ENCODE measurements around the gene PHKB. TPM values are rescaled to one million over a fixed set of nuclear protein-coding genes. Genes with fewer than 3 reads are reported as not detected.
A peak's percentile ranks its signal among the peaks of the same experiment; 100 is the strongest.
"Not testable (repeated sequence)": the region's sequence is repeated elsewhere in the genome, so short reads cannot be mapped to it uniquely, and the experiment has no call there.

PHKB gene
- 73.3 TPM for polyA plus RNA-seq
- long read RNA-seq, donor 1, full-length matches to known transcripts = 1 of 7 reads
- long read RNA-seq, donor 1, partial matches to known transcripts = 6 of 7 reads
- long read RNA-seq, donor 1, other reads (novel, unspliced or antisense) = 0 of 7 reads
- long read RNA-seq, donor 2, partial matches to known transcripts = 0 of 3 reads
- long read RNA-seq, donor 2, other reads (novel, unspliced or antisense) = 0 of 3 reads
- long read RNA-seq, donor 3 = 0 reads
- long read RNA-seq, donor 4, partial matches to known transcripts = 5 of 5 reads
- long read RNA-seq, donor 4, other reads (novel, unspliced or antisense) = 0 of 5 reads
- long read RNA-seq, donor 5 = 0 reads
- long read RNA-seq, donor 6, partial matches to known transcripts = 22 of 22 reads
- long read RNA-seq, donor 6, other reads (novel, unspliced or antisense) = 0 of 22 reads
- long read RNA-seq, donor 7, partial matches to known transcripts = 0 of 1 reads
- long read RNA-seq, donor 7, other reads (novel, unspliced or antisense) = 0 of 1 reads
- long read RNA-seq, donor 8, partial matches to known transcripts = 5 of 9 reads
- long read RNA-seq, donor 8, other reads (novel, unspliced or antisense) = 0 of 9 reads
- long read RNA-seq, donor 9 = 0 reads
- long read RNA-seq, donor 10, partial matches to known transcripts = 36 of 37 reads
- long read RNA-seq, donor 10, other reads (novel, unspliced or antisense) = 0 of 37 reads
- long read RNA-seq, donor 11 = 0 reads

DNA sequence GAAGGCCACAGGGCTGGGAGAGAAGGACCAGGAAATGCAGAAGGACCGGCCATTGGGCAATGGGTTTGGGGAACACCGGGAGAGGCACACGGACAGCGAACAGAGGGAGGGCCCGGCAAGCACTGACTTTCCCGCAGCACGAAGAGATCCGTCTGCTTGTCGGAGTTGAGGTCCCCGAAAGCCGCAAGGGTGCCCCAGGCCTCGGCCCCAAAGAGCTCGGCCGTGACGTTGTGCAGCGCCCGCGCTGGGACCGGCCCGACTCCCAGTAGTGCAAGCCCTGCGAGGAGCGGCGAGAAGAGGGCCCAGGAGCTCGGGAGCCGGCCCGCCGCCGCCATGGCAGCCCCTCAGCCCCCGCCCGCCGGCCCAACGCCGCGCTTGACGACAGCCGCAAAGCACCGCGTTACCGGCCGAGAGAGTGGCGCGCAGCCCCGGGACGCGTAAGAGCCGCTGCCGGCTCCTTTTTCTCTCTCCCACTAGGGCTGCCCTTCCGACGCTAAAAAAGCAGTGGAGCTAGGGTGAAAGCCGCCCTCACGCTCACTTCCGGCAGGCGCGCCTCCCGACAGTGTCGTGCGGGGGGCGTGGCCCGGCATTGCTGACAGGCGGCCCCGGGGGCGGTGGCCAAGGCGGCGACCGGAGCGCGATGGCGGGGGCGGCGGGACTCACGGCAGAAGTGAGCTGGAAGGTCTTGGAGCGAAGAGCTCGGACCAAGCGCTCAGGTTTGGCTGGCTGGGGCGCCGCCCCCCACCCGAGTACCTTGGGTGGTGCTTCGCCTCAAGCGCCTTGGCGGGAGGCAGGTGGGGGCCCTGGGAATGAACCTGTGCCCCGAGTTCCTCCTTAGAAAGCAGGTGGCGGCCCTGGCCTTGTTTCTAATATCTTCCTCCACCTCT lies at the start of gene PHKB, which contains the start of gene ITFG1:
TSS of gene PHKB (plus strand) at position 621 of the 887 bp plus-strand sequence. CDS start at position 641, 20 bp downstream.
TSS of gene ITFG1 (minus strand) at position 353 of the 887 bp plus-strand sequence. CDS start at position 335, 18 bp downstream.
- peak within 1 kb of the TSS; percentile 97 for H3K27ac ChIP-seq (ENCODE audit: low read length)
- H3K27me3 ChIP-seq (ENCODE audit: control insufficient read depth, insufficient read depth, low read length) = no peaks in the 10 kb centered on the region
- H3K4me1 ChIP-seq (ENCODE audit: control insufficient read depth, insufficient read depth, low read length) = peaks cover 3% of the 10 kb centered on the region
- WGBS (ENCODE audit: insufficient coverage, low lambda C conversion rate) = 17% methylated on average over 1 of the region's 82 CpGs
- H3K36me3 ChIP-seq (ENCODE audit: control insufficient read depth, insufficient read depth, low read length) = peaks cover 17% of the 10 kb centered on the region
- H3K4me3 ChIP-seq (ENCODE audit: low read length) = peak within 1 kb of the TSS; percentile 62
- DNase-seq = peak; percentile 89 to 94
- no peaks in the 10 kb centered on the region for H3K9me3 ChIP-seq (ENCODE audit: control insufficient read depth, low read depth, low read length)

DNA sequence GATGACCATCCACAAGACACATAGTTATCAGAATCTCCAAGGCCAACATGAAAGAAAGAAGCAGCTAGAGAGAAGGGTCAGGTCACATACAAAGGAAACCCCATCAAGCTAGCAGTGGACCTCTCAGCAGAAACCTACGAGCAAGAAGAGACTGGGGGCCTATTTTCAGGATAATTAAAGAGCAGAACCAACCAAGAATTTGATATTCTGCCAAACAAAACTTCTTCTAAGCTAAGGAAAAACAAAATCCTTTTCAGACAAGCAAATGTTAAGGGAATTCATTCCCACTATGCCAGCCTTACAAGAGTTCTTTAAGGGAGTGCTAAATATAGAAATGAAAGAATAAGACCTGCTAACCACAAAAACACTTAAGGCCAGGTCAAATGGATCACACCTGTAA lies 48.1 kb upstream of the PHKB start:
- WGBS (ENCODE audit: insufficient coverage, low lambda C conversion rate) = no CpG with 5 or more reads among the region's 1 CpG
- Histone ChIP-seq H3K36me3 (ENCODE audit: control insufficient read depth, insufficient read depth, low read length) (peaks cover 7% of the 10 kb centered on the region), H3K9me3 (ENCODE audit: control insufficient read depth, low read depth, low read length) (no peaks in the 10 kb centered on the region), H3K4me3 (ENCODE audit: low read length) (no peak overlapping the region), H3K4me1 (ENCODE audit: control insufficient read depth, insufficient read depth, low read length) (no peaks in the 10 kb centered on the region), H3K27ac (ENCODE audit: low read length) (no peak overlapping the region), H3K27me3 (ENCODE audit: control insufficient read depth, insufficient read depth, low read length) (no peaks in the 10 kb centered on the region)
- no peak for DNase-seq

DNA sequence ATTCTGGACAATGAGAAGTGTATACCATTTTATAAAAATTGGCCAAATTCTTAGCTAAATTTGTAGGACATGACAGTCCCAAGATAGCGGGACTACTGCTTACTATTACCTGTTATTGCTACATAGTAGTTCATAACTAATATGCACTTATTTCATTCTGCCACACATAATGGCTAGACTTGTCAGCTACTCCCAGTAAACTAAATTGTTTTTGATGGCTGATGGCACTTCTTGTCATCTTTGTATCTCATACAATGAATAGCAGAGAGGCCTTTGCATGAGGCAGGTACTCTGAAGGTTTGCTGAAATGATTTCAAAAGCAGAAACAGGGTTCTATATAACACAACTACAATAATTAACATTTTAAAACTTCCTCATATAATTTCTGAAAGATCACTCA lies 44.3 kb upstream of the PHKB start:
- no peak for DNase-seq
- H3K4me3 ChIP-seq (ENCODE audit: low read length) = no peak overlapping the region
- WGBS (ENCODE audit: insufficient coverage, low lambda C conversion rate) = 100% methylated on average over 1 of the region's 1 CpG
- H3K27ac ChIP-seq (ENCODE audit: low read length) = no peak overlapping the region
- H3K36me3 ChIP-seq (ENCODE audit: control insufficient read depth, insufficient read depth, low read length) = peaks cover 2% of the 10 kb centered on the region
- H3K4me1 ChIP-seq (ENCODE audit: control insufficient read depth, insufficient read depth, low read length) = no peaks in the 10 kb centered on the region
- H3K27me3 ChIP-seq (ENCODE audit: control insufficient read depth, insufficient read depth, low read length) = no peaks in the 10 kb centered on the region
- no peaks in the 10 kb centered on the region for H3K9me3 ChIP-seq (ENCODE audit: control insufficient read depth, low read depth, low read length)

DNA sequence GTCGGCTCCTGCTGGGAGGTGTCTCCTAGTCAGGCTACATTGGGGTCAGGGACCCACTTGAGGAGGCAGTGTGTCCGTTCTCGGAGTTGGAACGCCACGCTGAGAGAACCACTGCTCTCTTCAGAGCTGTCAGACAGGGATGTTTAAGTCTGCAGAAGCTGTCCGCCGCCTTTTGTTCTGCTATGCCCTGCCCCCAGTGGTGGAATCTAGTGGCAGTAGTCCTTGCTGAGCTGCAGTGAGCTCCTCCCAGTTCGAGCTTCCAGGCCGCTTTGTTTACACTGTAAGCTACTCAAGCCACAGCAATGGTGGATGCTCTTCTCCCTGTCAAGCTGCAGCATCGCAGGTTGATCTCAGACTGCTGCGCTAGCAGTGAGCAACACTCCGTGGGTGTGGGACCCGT lies 36.3 kb upstream of the PHKB start:
- Histone ChIP-seq H3K9me3 (ENCODE audit: control insufficient read depth, low read depth, low read length) (no peaks in the 10 kb centered on the region), H3K4me3 (ENCODE audit: low read length) (no peak overlapping the region), H3K36me3 (ENCODE audit: control insufficient read depth, insufficient read depth, low read length) (peaks cover 26% of the 10 kb centered on the region), H3K4me1 (ENCODE audit: control insufficient read depth, insufficient read depth, low read length) (no peaks in the 10 kb centered on the region), H3K27ac (ENCODE audit: low read length) (no peak overlapping the region), H3K27me3 (ENCODE audit: control insufficient read depth, insufficient read depth, low read length) (no peaks in the 10 kb centered on the region)
- no peak for DNase-seq
- WGBS (ENCODE audit: insufficient coverage, low lambda C conversion rate) = no CpG with 5 or more reads among the region's 13 CpGs

DNA sequence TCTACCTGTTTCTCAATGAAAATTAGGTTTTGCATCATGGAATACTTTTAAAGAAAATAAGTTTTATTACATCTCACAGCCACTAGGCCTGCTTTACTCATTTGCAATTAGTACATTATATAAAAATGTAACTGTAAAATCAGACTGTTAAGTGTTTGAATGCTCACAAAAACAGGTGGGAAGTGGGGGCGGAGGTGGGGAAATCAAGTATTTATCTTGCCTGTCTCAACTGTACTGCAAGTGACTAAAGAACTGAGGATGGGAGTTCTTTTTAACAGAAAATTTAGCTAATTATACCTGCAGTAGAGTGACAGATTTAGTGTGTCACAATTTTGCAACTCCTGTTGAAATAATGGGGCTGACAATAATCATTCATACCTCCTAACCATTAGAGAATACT lies 34.3 kb upstream of the PHKB start:
- no peak overlapping the region for H3K27ac ChIP-seq (ENCODE audit: low read length)
- no peak for DNase-seq
- H3K4me3 ChIP-seq (ENCODE audit: low read length) = no peak overlapping the region
- peaks cover 26% of the 10 kb centered on the region for H3K36me3 ChIP-seq (ENCODE audit: control insufficient read depth, insufficient read depth, low read length)
- H3K27me3 ChIP-seq (ENCODE audit: control insufficient read depth, insufficient read depth, low read length) = no peaks in the 10 kb centered on the region
- no peaks in the 10 kb centered on the region for H3K9me3 ChIP-seq (ENCODE audit: control insufficient read depth, low read depth, low read length)
- no CpG with 5 or more reads among the region's 1 CpG for WGBS (ENCODE audit: insufficient coverage, low lambda C conversion rate)
- no peaks in the 10 kb centered on the region for H3K4me1 ChIP-seq (ENCODE audit: control insufficient read depth, insufficient read depth, low read length)

DNA sequence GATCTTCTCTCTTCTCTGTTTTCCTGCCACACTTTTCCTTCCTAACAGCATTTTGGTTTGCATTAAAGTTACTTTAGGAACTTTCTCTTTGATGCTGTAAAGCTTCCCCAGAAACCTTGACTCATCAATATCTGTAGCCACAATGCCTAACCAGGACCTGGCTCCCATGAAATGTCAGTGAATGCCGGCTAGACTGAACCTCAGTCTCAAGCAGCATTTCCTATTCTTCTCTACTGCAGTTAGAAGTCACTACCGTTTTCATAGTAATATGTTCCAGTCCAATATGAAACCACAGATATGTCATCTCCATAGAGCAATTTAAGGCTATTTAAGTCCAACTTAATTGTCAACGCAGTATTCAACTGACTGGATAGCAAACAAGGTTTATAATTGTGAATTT lies 29.2 kb upstream of the PHKB start:
- Histone ChIP-seq H3K27ac (ENCODE audit: low read length) (no peak overlapping the region), H3K27me3 (ENCODE audit: control insufficient read depth, insufficient read depth, low read length) (no peaks in the 10 kb centered on the region), H3K36me3 (ENCODE audit: control insufficient read depth, insufficient read depth, low read length) (peaks cover 10% of the 10 kb centered on the region), H3K4me3 (ENCODE audit: low read length) (no peak overlapping the region), H3K4me1 (ENCODE audit: control insufficient read depth, insufficient read depth, low read length) (no peaks in the 10 kb centered on the region), H3K9me3 (ENCODE audit: control insufficient read depth, low read depth, low read length) (no peaks in the 10 kb centered on the region)
- 100% methylated on average over 1 of the region's 3 CpGs for WGBS (ENCODE audit: insufficient coverage, low lambda C conversion rate)
- no peak for DNase-seq

GRCh38 chr16:47434274-47434673 lies 26.9 kb upstream of the PHKB start:
- not testable (repeated sequence) for H3K4me1 ChIP-seq (ENCODE audit: control insufficient read depth, insufficient read depth, low read length); H3K36me3 ChIP-seq (ENCODE audit: control insufficient read depth, insufficient read depth, low read length); H3K27ac ChIP-seq (ENCODE audit: low read length); DNase-seq; H3K9me3 ChIP-seq (ENCODE audit: control insufficient read depth, low read depth, low read length); H3K27me3 ChIP-seq (ENCODE audit: control insufficient read depth, insufficient read depth, low read length); H3K4me3 ChIP-seq (ENCODE audit: low read length)
- 100% methylated on average over 1 of the region's 2 CpGs for WGBS (ENCODE audit: insufficient coverage, low lambda C conversion rate)

DNA sequence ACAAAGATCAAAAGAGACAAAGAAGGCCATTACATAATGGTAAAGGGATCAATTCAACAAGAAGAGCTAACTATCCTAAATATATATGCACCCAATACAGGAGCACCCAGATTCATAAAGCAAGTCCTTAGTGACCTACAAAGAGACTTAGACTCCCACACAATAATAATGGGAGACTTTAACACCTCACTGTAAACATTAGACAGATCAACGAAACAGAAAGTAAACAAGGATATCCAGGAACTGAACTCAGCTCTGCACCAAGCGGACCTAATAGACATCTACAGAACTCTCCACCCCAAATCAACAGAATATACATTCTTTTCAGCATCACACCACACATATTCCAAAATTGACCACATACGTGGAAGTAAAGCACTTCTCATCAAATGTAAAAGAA lies 21.1 kb upstream of the PHKB start:
- WGBS (ENCODE audit: insufficient coverage, low lambda C conversion rate) = no CpG with 5 or more reads among the region's 3 CpGs
- not testable (repeated sequence) for H3K27ac ChIP-seq (ENCODE audit: low read length); DNase-seq; H3K4me1 ChIP-seq (ENCODE audit: control insufficient read depth, insufficient read depth, low read length); H3K36me3 ChIP-seq (ENCODE audit: control insufficient read depth, insufficient read depth, low read length); H3K9me3 ChIP-seq (ENCODE audit: control insufficient read depth, low read depth, low read length); H3K4me3 ChIP-seq (ENCODE audit: low read length); H3K27me3 ChIP-seq (ENCODE audit: control insufficient read depth, insufficient read depth, low read length)

- not testable (repeated sequence) for H3K9me3 ChIP-seq (ENCODE audit: control insufficient read depth, low read depth, low read length); H3K36me3 ChIP-seq (ENCODE audit: control insufficient read depth, insufficient read depth, low read length); H3K27me3 ChIP-seq (ENCODE audit: control insufficient read depth, insufficient read depth, low read length); DNase-seq; H3K4me1 ChIP-seq (ENCODE audit: control insufficient read depth, insufficient read depth, low read length); H3K27ac ChIP-seq (ENCODE audit: low read length); H3K4me3 ChIP-seq (ENCODE audit: low read length)
Observed at GRCh38 chr16:47442884-47443283, 18.2 kb upstream of the PHKB start.

DNA sequence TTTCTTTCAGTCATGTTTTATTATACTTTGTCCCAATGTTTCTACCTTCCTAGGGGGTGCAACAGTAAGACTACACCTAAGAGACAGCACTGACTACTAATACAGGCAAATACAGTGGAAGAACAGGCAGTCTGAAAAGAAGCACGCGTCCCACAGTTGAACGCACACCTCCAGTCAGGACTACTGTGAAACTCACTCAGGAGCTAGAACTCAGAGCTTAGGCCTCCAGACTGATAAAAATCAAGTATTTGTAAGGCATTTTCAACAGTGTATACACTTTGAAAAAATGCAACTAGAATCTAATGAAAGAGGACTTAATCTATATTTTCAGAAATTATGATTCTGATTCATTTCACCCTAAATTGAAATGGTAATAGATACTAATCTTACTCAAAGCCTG lies 14.7 kb upstream of the PHKB start:
- no peaks in the 10 kb centered on the region for H3K9me3 ChIP-seq (ENCODE audit: control insufficient read depth, low read depth, low read length)
- DNase-seq = no peak
- no CpG with 5 or more reads among the region's 3 CpGs for WGBS (ENCODE audit: insufficient coverage, low lambda C conversion rate)

More for the DNA sequence above, 14.7 kb upstream of the PHKB start:
- peaks cover 9% of the 10 kb centered on the region for H3K4me1 ChIP-seq (ENCODE audit: control insufficient read depth, insufficient read depth, low read length)
- H3K27ac ChIP-seq (ENCODE audit: low read length) = no peak overlapping the region
- H3K36me3 ChIP-seq (ENCODE audit: control insufficient read depth, insufficient read depth, low read length) = peaks cover 14% of the 10 kb centered on the region
- no peak overlapping the region for H3K4me3 ChIP-seq (ENCODE audit: low read length)
- no peaks in the 10 kb centered on the region for H3K27me3 ChIP-seq (ENCODE audit: control insufficient read depth, insufficient read depth, low read length)

Measured in large intestine (tissue), 12 donors.